ENCODE data around the gene IRF6. TPM values are rescaled to one million over a fixed set of nuclear protein-coding genes. Genes with fewer than 3 reads are reported as not detected.

Gene IRF6
- total RNA-seq, 1 experiment from 2014 or later: 17.2 TPM

DNA sequence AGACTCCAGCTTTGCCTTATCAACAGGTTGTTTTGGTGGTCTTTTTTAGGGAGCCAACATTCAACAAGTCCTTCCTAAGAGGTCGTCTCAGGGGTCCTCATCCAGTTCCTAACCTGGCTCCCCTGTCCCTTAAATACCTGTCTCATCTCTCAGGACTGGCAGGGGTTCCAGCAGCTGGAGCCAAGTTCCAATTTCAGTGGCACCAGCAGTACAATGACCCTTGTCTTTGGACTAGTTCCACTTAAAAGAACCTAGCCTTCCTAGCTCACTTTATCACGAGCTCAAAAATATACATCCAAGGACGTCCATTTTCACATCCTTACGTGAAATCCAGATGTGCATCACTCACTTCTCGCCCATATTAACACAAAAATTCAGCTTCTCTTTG is 68.8 kb downstream of the IRF6 start (continued):
- TF ChIP-seq, protein P1, sequence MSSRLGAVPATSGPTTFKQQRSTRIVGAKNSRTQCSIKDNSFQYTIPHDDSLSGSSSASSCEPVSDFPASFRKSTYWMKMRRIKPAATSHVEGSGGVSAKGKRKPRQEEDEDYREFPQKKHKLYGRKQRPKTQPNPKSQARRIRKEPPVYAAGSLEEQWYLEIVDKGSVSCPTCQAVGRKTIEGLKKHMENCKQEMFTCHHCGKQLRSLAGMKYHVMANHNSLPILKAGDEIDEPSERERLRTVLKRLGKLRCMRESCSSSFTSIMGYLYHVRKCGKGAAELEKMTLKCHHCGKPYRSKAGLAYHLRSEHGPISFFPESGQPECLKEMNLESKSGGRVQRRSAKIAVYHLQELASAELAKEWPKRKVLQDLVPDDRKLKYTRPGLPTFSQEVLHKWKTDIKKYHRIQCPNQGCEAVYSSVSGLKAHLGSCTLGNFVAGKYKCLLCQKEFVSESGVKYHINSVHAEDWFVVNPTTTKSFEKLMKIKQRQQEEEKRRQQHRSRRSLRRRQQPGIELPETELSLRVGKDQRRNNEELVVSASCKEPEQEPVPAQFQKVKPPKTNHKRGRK (CRISPR knock-in tag; IDR thresholded peaks at IDR 0.05; ENCODE audit: borderline replicate concordance): no peak
- TF ChIP-seq, protein P2, sequence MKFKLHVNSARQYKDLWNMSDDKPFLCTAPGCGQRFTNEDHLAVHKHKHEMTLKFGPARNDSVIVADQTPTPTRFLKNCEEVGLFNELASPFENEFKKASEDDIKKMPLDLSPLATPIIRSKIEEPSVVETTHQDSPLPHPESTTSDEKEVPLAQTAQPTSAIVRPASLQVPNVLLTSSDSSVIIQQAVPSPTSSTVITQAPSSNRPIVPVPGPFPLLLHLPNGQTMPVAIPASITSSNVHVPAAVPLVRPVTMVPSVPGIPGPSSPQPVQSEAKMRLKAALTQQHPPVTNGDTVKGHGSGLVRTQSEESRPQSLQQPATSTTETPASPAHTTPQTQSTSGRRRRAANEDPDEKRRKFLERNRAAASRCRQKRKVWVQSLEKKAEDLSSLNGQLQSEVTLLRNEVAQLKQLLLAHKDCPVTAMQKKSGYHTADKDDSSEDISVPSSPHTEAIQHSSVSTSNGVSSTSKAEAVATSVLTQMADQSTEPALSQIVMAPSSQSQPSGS (CRISPR knock-in tag; IDR thresholded peaks at IDR 0.05; ENCODE audit: borderline replicate concordance, low read depth): no peak
- no peak for TF ChIP-seq CREM (CRISPR knock-in tag; IDR thresholded peaks at IDR 0.05)

- POLR2A ChIA-PET: no interaction called here
- Mint-ChIP-seq H3K36me3 (no peaks in the 10 kb centered on the region), H3K27ac (no peak overlapping the region), H3K4me1 (no peaks in the 10 kb centered on the region), H3K9me3 (no peaks in the 10 kb centered on the region), H3K27me3 (ENCODE audit: low read depth) (peaks cover 16% of the 10 kb centered on the region), H3K4me3 (no peak overlapping the region)
- ATAC-seq (no peak), DNase-seq (ENCODE audit: low spot score) (no peak)
- TF ChIP-seq KAT7 (CRISPR knock-in tag; IDR thresholded peaks at IDR 0.05; ENCODE audit: borderline replicate concordance) (no peak), JUN (CRISPR knock-in tag; IDR thresholded peaks at IDR 0.05) (no peak), SOX15 (CRISPR knock-in tag; IDR thresholded peaks at IDR 0.05) (no peak), ZNF138 (CRISPR knock-in tag; conservative IDR thresholded peaks at IDR 0.05) (no peak), TEAD1 (CRISPR knock-in tag; IDR thresholded peaks at IDR 0.05) (no peak), ZNF121 (CRISPR knock-in tag; IDR thresholded peaks at IDR 0.05) (no peak), CBFB (CRISPR knock-in tag; IDR thresholded peaks at IDR 0.05; ENCODE audit: low read depth) (no peak), RELA (CRISPR knock-in tag; IDR thresholded peaks at IDR 0.05; ENCODE audit: borderline replicate concordance) (no peak), USF1 (CRISPR knock-in tag; IDR thresholded peaks at IDR 0.05) (no peak), ELF4 (CRISPR knock-in tag; IDR thresholded peaks at IDR 0.05; ENCODE audit: low read depth) (no peak), ZNF423 (CRISPR knock-in tag; IDR thresholded peaks at IDR 0.05) (no peak), GTF2I (CRISPR knock-in tag; conservative IDR thresholded peaks at IDR 0.05) (no peak), NFATC4 (CRISPR knock-in tag; IDR thresholded peaks at IDR 0.05) (no peak), ZNF219 (CRISPR knock-in tag; IDR thresholded peaks at IDR 0.05; ENCODE audit: borderline replicate concordance) (no peak)
- TF ChIP-seq, protein P3, sequence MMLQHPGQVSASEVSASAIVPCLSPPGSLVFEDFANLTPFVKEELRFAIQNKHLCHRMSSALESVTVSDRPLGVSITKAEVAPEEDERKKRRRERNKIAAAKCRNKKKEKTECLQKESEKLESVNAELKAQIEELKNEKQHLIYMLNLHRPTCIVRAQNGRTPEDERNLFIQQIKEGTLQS (CRISPR knock-in tag; conservative IDR thresholded peaks at IDR 0.05): no peak
- TF ChIP-seq, protein P1 (CRISPR knock-in tag; IDR thresholded peaks at IDR 0.05; ENCODE audit: borderline replicate concordance): no peak
- TF ChIP-seq, protein P4, sequence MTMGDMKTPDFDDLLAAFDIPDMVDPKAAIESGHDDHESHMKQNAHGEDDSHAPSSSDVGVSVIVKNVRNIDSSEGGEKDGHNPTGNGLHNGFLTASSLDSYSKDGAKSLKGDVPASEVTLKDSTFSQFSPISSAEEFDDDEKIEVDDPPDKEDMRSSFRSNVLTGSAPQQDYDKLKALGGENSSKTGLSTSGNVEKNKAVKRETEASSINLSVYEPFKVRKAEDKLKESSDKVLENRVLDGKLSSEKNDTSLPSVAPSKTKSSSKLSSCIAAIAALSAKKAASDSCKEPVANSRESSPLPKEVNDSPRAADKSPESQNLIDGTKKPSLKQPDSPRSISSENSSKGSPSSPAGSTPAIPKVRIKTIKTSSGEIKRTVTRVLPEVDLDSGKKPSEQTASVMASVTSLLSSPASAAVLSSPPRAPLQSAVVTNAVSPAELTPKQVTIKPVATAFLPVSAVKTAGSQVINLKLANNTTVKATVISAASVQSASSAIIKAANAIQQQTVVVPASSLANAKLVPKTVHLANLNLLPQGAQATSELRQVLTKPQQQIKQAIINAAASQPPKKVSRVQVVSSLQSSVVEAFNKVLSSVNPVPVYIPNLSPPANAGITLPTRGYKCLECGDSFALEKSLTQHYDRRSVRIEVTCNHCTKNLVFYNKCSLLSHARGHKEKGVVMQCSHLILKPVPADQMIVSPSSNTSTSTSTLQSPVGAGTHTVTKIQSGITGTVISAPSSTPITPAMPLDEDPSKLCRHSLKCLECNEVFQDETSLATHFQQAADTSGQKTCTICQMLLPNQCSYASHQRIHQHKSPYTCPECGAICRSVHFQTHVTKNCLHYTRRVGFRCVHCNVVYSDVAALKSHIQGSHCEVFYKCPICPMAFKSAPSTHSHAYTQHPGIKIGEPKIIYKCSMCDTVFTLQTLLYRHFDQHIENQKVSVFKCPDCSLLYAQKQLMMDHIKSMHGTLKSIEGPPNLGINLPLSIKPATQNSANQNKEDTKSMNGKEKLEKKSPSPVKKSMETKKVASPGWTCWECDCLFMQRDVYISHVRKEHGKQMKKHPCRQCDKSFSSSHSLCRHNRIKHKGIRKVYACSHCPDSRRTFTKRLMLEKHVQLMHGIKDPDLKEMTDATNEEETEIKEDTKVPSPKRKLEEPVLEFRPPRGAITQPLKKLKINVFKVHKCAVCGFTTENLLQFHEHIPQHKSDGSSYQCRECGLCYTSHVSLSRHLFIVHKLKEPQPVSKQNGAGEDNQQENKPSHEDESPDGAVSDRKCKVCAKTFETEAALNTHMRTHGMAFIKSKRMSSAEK (CRISPR knock-in tag; IDR thresholded peaks at IDR 0.05; ENCODE audit: borderline replicate concordance): no peak
- TF ChIP-seq, protein P5, sequence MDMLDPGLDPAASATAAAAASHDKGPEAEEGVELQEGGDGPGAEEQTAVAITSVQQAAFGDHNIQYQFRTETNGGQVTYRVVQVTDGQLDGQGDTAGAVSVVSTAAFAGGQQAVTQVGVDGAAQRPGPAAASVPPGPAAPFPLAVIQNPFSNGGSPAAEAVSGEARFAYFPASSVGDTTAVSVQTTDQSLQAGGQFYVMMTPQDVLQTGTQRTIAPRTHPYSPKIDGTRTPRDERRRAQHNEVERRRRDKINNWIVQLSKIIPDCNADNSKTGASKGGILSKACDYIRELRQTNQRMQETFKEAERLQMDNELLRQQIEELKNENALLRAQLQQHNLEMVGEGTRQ (CRISPR knock-in tag; IDR thresholded peaks at IDR 0.05): no peak
- TF ChIP-seq, protein P6, sequence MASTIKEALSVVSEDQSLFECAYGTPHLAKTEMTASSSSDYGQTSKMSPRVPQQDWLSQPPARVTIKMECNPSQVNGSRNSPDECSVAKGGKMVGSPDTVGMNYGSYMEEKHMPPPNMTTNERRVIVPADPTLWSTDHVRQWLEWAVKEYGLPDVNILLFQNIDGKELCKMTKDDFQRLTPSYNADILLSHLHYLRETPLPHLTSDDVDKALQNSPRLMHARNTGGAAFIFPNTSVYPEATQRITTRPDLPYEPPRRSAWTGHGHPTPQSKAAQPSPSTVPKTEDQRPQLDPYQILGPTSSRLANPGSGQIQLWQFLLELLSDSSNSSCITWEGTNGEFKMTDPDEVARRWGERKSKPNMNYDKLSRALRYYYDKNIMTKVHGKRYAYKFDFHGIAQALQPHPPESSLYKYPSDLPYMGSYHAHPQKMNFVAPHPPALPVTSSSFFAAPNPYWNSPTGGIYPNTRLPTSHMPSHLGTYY (CRISPR knock-in tag; IDR thresholded peaks at IDR 0.05): no peak
- CTCF ChIA-PET: interaction anchor here (0.6 to 2.7 kb wide), 4 partner anchors 10 to 171 kb away, joined by 3 to 13 read pairs (median 3); no protein-coding TSS in a partner anchor
These were observed 69.3 kb downstream of the IRF6 start for GRCh38 chr1:209736490-209737117.
